ENCODE measurements around the gene SERPINA3.

- TF ChIP-seq CTCF (IDR thresholded peaks at IDR 0.05) (no peak), POLR2A (IDR thresholded peaks at IDR 0.05) (no peak)
Observed at GRCh38 chr14:94614802-94615201, 2.6 kb downstream of the SERPINA3 start.
